ENCODE data around the gene SH2D2A. TPM values are rescaled to one million over a fixed set of nuclear protein-coding genes. Genes with fewer than 3 reads are reported as not detected.

The SH2D2A gene
- total and polyA plus RNA-seq, 7 donors = 0.25 to 0.82 (median 0.41) TPM; not detected in 1

DNA sequence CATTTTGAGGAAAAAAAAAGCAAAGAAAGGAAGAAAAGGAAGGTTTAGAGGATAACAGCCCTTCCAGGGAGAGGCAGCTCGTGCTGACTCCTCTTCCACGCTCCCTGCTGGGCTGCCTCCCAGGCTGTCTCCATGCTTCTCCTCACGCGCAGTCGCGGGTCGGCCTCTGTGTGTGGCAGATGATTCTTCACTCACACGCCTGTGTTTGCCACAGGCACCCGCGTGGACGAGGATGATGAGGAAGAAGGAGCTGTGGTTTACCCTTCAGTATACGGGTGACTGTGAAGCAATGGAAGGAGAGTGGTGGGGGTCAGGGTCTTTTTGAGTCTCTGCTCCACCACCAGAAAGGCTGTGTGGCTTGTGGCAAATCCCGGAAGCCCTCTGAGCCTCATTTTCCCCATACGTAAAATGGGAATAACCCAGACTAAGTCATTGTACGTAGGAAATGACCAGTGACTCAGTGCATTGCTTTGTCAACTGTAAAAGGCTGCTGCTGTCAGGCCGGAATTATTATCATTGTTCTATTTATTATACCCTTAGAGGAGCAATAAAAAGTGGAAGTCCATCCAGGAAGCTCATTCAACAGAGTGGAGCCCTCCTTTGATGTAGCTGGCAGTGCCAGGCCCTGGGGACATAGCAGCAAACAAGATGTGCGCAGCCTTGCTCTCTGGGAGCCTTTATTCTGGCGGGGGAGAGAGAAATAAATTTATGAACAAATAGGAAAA lies 11.9 kb upstream of the SH2D2A start:
- Histone ChIP-seq H3K36me3 (ENCODE audit: insufficient read depth in 1 of 2, low read depth in 1 of 2) (no peaks in the 10 kb centered on the region), H3K9me3 (no peaks in the 10 kb centered on the region), H3K4me1 (no peaks in the 10 kb centered on the region), H3K27ac (no peak overlapping the region), H3K4me3 (no peak overlapping the region), H3K27me3 (ENCODE audit: insufficient read depth in 3 of 3, low read length in 2 of 3) (peaks cover 0 to 2% (median 0%) of the 10 kb centered on the region in 3 donors)
- no peak for DNase-seq
- no peak for TF ChIP-seq CTCF (IDR thresholded peaks at IDR 0.05)
- WGBS, 3 donors = 64 to 69% (median 69%) methylated on average over 18 of the region's 18 CpGs
- ATAC-seq = no peak
- intact Hi-C loops (cut with DNase I) = no loop called here

DNA sequence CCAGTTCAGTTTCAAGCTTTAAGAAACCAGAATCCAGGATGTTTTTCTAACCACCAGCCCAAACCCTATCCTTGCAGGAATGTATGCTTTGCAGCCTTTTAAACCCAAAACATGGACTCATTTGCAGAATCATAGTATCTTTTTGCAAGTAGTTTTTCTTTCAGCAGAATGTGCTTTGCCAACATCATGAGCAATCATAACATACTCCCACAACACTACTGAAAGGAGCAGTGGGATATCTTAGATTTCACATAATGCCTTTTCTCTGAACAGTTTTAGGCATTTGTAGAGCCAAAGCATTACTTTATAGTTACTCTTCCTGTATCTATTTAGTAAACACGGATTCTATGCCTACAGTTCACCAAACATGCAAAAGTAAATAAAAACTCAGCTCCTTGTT lies 10.0 kb upstream of the SH2D2A start:
- H3K36me3 ChIP-seq (ENCODE audit: insufficient read depth in 1 of 2, low read depth in 1 of 2) = no peaks in the 10 kb centered on the region
- no peak overlapping the region for H3K27ac ChIP-seq
- WGBS, 3 donors = 54 to 68% (median 63%) methylated on average over 1 of the region's 1 CpG
- H3K4me1 ChIP-seq = no peaks in the 10 kb centered on the region
- no peak for TF ChIP-seq CTCF (IDR thresholded peaks at IDR 0.05)
- peaks cover 0 to 2% (median 0%) of the 10 kb centered on the region in 3 donors for H3K27me3 ChIP-seq (ENCODE audit: insufficient read depth in 3 of 3, low read length in 2 of 3)
- DNase-seq (no peak), ATAC-seq (no peak)
- H3K4me3 ChIP-seq = no peak overlapping the region
- H3K9me3 ChIP-seq = no peaks in the 10 kb centered on the region
- intact Hi-C loops (cut with DNase I) = no loop called here

- intact Hi-C loops (cut with DNase I) = no loop called here
- no peaks in the 10 kb centered on the region for H3K9me3 ChIP-seq
- TF ChIP-seq CTCF (IDR thresholded peaks at IDR 0.05) = no peak
- ATAC-seq = no peak
- no peaks in the 10 kb centered on the region for H3K36me3 ChIP-seq (ENCODE audit: insufficient read depth in 1 of 2, low read depth in 1 of 2)
- no peaks in the 10 kb centered on the region for H3K27me3 ChIP-seq (ENCODE audit: insufficient read depth in 3 of 3, low read length in 2 of 3)
- no peak for DNase-seq
- no peak overlapping the region for H3K27ac ChIP-seq
- H3K4me1 ChIP-seq = no peaks in the 10 kb centered on the region
- no peak overlapping the region for H3K4me3 ChIP-seq
- 85 to 93% (median 88%) methylated on average over 5 of the region's 5 CpGs for WGBS, 3 donors
These were observed 6.7 kb upstream of the SH2D2A start for GRCh38 chr1:156823210-156823790.

GRCh38 chr1:156822680-156823079 lies 6.0 kb upstream of the SH2D2A start:
- H3K4me1 ChIP-seq = no peaks in the 10 kb centered on the region
- intact Hi-C loops (cut with DNase I) = no loop called here
- TF ChIP-seq CTCF (IDR thresholded peaks at IDR 0.05) = no peak
- DNase-seq (no peak), ATAC-seq (no peak)
- H3K27me3 ChIP-seq (ENCODE audit: insufficient read depth in 3 of 3, low read length in 2 of 3) = no peaks in the 10 kb centered on the region
- WGBS, 3 donors = 66 to 78% (median 73%) methylated on average over 1 of the region's 1 CpG
- H3K36me3 ChIP-seq (ENCODE audit: insufficient read depth in 1 of 2, low read depth in 1 of 2) = no peaks in the 10 kb centered on the region
- H3K9me3 ChIP-seq = no peaks in the 10 kb centered on the region
- H3K27ac ChIP-seq = no peak overlapping the region
- H3K4me3 ChIP-seq = no peak overlapping the region

Data from psoas muscle (tissue), 8 donors.